Esophagus muscularis mucosa (tissue), 4 donors: ENCODE results near the gene TAX1BP1.

Source experiments
- CTCF ChIP-seq, 3 experiments: fragments of 200-600 bp in 2 of 3; fragments of 450-650 bp in 1 of 3; sonication (generic) in 2 of 3; IDR thresholded peaks; one replicate each; pipeline ENCODE4 v1.5.1; 2017 to 2019; ENCODE audit warnings: antibody characterized with exemption in 3 of 3, mild to moderate bottlenecking in 2 of 3, moderate library complexity in 1 of 3
- EP300 ChIP-seq: sonication (generic); formaldehyde crosslinking; IDR thresholded peaks from one replicate; pipeline ENCODE4 v1.6.1; 2017; ENCODE audit warnings: antibody characterized with exemption
- POLR2A ChIP-seq: fragments of 450-650 bp; IDR thresholded peaks from one replicate; pipeline ENCODE4 v1.6.1; 2017; ENCODE audit warnings: antibody characterized with exemption, moderate library complexity, mild to moderate bottlenecking, low read depth
- POLR2AphosphoS5 ChIP-seq, 2 donors: sonication (generic); formaldehyde crosslinking; IDR thresholded peaks; one replicate each; pipeline ENCODE4 v1.6.1; 2017; ENCODE audit warnings: antibody characterized with exemption in 2 of 2

DNA sequence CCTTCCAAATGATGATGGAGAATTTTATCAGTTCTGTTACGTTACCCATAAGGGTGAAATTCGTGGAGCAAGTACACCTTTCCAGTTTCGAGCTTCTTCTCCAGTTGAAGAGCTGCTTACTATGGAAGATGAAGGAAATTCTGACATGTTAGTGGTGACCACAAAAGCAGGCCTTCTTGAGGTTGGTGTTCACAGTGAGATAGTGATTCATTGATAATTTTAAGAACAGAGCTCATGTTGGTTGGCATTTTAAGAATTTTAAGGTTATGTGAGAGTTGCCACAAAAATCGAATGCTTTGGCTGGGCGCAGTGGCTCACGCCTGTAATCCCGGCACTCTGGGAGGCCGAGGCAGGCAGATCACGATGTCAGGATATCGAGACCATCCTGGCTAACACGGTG lies 25.9 kb downstream of the TAX1BP1 start:
- no peak for TF ChIP-seq POLR2A
- TF ChIP-seq CTCF (IDR thresholded peaks at IDR 0.05), result no peak
- TF ChIP-seq EP300, result no peak
- no peak for TF ChIP-seq POLR2AphosphoS5 (IDR thresholded peaks at IDR 0.05)
